HCT116 (cell line): ENCODE results near the gene RBP7.

ENCODE experiments used
- CTCF ChIP-seq, 3 experiments: fragments of 200-600 bp in 1 of 3; sonication (generic) in 1 of 3; IDR thresholded peaks in 2 of 3; conservative IDR thresholded peaks in 1 of 3; 2 replicates each; pipeline ENCODE4 v1.5.1; 2012 to 2017; ENCODE audit warnings: low read depth in 2 of 3, low read length in 2 of 3, antibody characterized with exemption in 1 of 3, borderline replicate concordance in 1 of 3, control low read depth in 1 of 3, mild to moderate bottlenecking in 1 of 3, mixed read lengths in 1 of 3, mixed run types in 1 of 3, moderate library complexity in 1 of 3; ENCODE audit not compliant: insufficient read depth in 1 of 3
- MAX ChIP-seq: IDR thresholded peaks from 2 replicates; pipeline ENCODE4 v1.6.1; 2012
- POLR2A ChIP-seq: IDR thresholded peaks from 2 replicates; pipeline ENCODE4 v1.7.0; 2011; ENCODE audit warnings: borderline replicate concordance; ENCODE audit not compliant: insufficient read depth, insufficient read length; ENCODE audit errors: extremely low read depth
- POLR2AphosphoS5 ChIP-seq: IDR thresholded peaks from 2 replicates; pipeline ENCODE4 v1.6.1; 2011; ENCODE audit warnings: mild to moderate bottlenecking, low read depth, low read length, moderate library complexity
- REST ChIP-seq: IDR thresholded peaks from 2 replicates; pipeline ENCODE4 v1.6.1; 2012; ENCODE audit warnings: low read depth
- SRF ChIP-seq: IDR thresholded peaks from 2 replicates; pipeline ENCODE4 v1.6.1; 2012; ENCODE audit warnings: low read depth

DNA sequence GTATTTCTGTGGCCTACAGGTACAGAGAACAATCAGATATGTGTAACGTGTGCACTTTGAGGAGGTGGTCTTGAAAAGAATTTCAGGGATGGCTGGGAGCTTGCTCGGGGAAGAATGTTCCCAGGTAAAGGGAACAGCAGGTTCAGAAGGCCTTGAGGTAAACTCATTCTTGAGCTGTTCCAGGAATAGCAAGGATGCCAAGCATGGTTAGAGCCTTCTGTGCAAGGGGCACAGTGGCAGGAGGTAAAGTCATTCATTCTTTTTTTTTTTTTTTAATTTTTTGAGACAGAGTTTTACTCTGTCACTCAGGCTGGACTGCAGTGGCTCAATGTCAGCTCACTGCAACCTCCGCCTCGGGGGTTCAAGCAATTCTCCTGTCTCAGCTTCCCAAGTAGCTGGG lies 45.7 kb downstream of the RBP7 start:
- TF ChIP-seq POLR2A: no peak
- TF ChIP-seq CTCF (IDR thresholded peaks at IDR 0.05 in 2 of 3, conservative IDR thresholded peaks at IDR 0.05 in 1 of 3; ENCODE audit: borderline replicate concordance in 1 of 3, insufficient read depth in 1 of 3, low read depth in 2 of 3, low read length in 2 of 3): no peak
- TF ChIP-seq MAX: no peak
- no peak for TF ChIP-seq REST
- no peak for TF ChIP-seq POLR2AphosphoS5
- TF ChIP-seq SRF: no peak
